UCSD-AML1 (cell line): Measurements from ENCODE around the gene ITGA11.
"Not testable (repeated sequence)": the region's sequence is repeated elsewhere in the genome, so short reads cannot be mapped to it uniquely, and the experiment has no call there.

Source experiments
- DNase-seq: peaks from one replicate; lab custom pipeline; 2025; ENCODE audit not compliant: unreplicated experiment; lab: John Stamatoyannopoulos, UW

ITGA11 gene

GRCh38 chr15:68427366-68427765 is 4.6 kb downstream of the ITGA11 start:
- no peak for DNase-seq

GRCh38 chr15:68426116-68426515 is 5.8 kb downstream of the ITGA11 start:
- no peak for DNase-seq

GRCh38 chr15:68425428-68426060 is 6.4 kb downstream of the ITGA11 start:
- DNase-seq: no peak

- DNase-seq: no peak
Measured at GRCh38 chr15:68424754-68425390, 7.1 kb downstream of the ITGA11 start.

GRCh38 chr15:68423359-68424296 is 8.3 kb downstream of the ITGA11 start:
- no peak for DNase-seq

GRCh38 chr15:68422403-68423145 is 9.4 kb downstream of the ITGA11 start:
- DNase-seq: not testable (repeated sequence)

- DNase-seq: no peak
Measured at GRCh38 chr15:68421798-68422402, 10.1 kb downstream of the ITGA11 start.

GRCh38 chr15:68421115-68421551 is 10.8 kb downstream of the ITGA11 start:
- DNase-seq: no peak

GRCh38 chr15:68420186-68420684 is 11.7 kb downstream of the ITGA11 start:
- DNase-seq: no peak

- DNase-seq: no peak
Measured at GRCh38 chr15:68419301-68420175, 12.4 kb downstream of the ITGA11 start.

GRCh38 chr15:68418611-68419161 is 13.3 kb downstream of the ITGA11 start:
- DNase-seq: no peak

- no peak for DNase-seq
Measured at GRCh38 chr15:68417897-68418296, 14.1 kb downstream of the ITGA11 start.

GRCh38 chr15:68417051-68417450 is 14.9 kb downstream of the ITGA11 start:
- DNase-seq: no peak

GRCh38 chr15:68416158-68416535 is 15.8 kb downstream of the ITGA11 start:
- DNase-seq: no peak

- no peak for DNase-seq
Measured at GRCh38 chr15:68415501-68416157, 16.3 kb downstream of the ITGA11 start.

- DNase-seq: no peak
Measured at GRCh38 chr15:68415061-68415460, 16.9 kb downstream of the ITGA11 start.

- no peak for DNase-seq
Measured at GRCh38 chr15:68414591-68414990, 17.4 kb downstream of the ITGA11 start.

GRCh38 chr15:68414206-68414555 is 17.8 kb downstream of the ITGA11 start:
- no peak for DNase-seq
